Lower leg skin (tissue), 3 donors: Measurements from ENCODE around the gene DIRAS3.

ENCODE experiments used
- POLR2A ChIP-seq, 2 donors: fragments of 450-650 bp; IDR thresholded peaks; one replicate each; pipeline ENCODE4 v1.6.1; 2016 to 2017; ENCODE audit warnings: antibody characterized with exemption in 2 of 2, mild to moderate bottlenecking in 1 of 2, moderate library complexity in 1 of 2
- TF ChIP-seq, protein P1 (sequence below), 3 donors: fragments of 450-650 bp; IDR thresholded peaks; one replicate each; pipeline ENCODE4 v1.5.1; 2016; ENCODE audit warnings: antibody characterized with exemption in 3 of 3, mild to moderate bottlenecking in 3 of 3, moderate library complexity in 2 of 3

DNA sequence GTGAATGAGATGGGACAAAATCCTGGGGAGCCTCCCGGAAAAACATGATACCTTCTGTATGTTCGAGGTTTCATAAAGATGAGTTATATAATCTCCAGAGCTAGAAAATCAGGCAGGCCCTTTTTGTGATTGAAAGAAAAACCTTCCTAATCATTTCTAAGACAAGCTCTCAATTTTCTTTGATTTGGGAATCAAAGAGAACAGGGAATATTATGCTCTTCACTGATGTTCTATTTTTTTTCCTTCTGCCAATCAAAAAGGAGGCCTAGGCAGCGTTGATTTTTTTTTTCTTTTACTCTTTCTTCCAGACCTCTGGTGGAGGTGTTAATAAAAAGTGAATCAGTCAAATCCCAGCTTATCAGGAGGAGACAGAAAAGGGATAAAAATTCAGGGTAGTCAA, 34.5 kb downstream of the DIRAS3 start:
- TF ChIP-seq, protein P1, sequence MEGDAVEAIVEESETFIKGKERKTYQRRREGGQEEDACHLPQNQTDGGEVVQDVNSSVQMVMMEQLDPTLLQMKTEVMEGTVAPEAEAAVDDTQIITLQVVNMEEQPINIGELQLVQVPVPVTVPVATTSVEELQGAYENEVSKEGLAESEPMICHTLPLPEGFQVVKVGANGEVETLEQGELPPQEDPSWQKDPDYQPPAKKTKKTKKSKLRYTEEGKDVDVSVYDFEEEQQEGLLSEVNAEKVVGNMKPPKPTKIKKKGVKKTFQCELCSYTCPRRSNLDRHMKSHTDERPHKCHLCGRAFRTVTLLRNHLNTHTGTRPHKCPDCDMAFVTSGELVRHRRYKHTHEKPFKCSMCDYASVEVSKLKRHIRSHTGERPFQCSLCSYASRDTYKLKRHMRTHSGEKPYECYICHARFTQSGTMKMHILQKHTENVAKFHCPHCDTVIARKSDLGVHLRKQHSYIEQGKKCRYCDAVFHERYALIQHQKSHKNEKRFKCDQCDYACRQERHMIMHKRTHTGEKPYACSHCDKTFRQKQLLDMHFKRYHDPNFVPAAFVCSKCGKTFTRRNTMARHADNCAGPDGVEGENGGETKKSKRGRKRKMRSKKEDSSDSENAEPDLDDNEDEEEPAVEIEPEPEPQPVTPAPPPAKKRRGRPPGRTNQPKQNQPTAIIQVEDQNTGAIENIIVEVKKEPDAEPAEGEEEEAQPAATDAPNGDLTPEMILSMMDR (IDR thresholded peaks at IDR 0.05), result no peak
- TF ChIP-seq POLR2A (IDR thresholded peaks at IDR 0.05), result no peak
